Smooth muscle cell (in vitro differentiated cells): ENCODE measurements around the gene ABLIM2. TPM values are rescaled to one million over a fixed set of nuclear protein-coding genes. Genes with fewer than 3 reads are reported as not detected.
A peak's percentile ranks its signal among the peaks of the same experiment; 100 is the strongest.

Source experiments
- DNase-seq: peaks from one replicate; lab custom pipeline; 2025; ENCODE audit not compliant: unreplicated experiment; lab: John Stamatoyannopoulos, UW
- H2AFZ ChIP-seq: fragments of 200-600 bp; sonication (generic); 2 replicates; pipeline ENCODE4 v1.6.0; 2016; ENCODE audit warnings: antibody characterized with exemption, low read depth, mild to moderate bottlenecking
- H3F3A ChIP-seq: fragments of 200-600 bp; sonication (generic); 2 replicates; pipeline ENCODE4 v1.6.0; 2017; ENCODE audit warnings: antibody characterized with exemption, low read depth
- H3K27ac ChIP-seq: fragments of 200-600 bp; sonication (generic); 2 replicates; pipeline ENCODE4 v1.5.1; 2016; ENCODE audit warnings: low read depth, mild to moderate bottlenecking
- H3K27me3 ChIP-seq: fragments of 200-600 bp; sonication (generic); 2 replicates; pipeline ENCODE4 v1.6.1; 2016; ENCODE audit warnings: low read depth, mild to moderate bottlenecking
- H3K36me3 ChIP-seq: fragments of 200-600 bp; sonication (generic); 2 replicates; pipeline ENCODE4 v1.5.1; 2016; ENCODE audit warnings: low read depth
- H3K4me1 ChIP-seq: fragments of 200-600 bp; sonication (generic); 2 replicates; pipeline ENCODE4 v1.5.1; 2016; ENCODE audit warnings: low read depth
- H3K4me2 ChIP-seq: fragments of 200-600 bp; sonication (generic); 2 replicates; pipeline ENCODE4 v1.6.0; 2016; ENCODE audit warnings: mild to moderate bottlenecking
- H3K4me3 ChIP-seq: fragments of 200-600 bp; sonication (generic); 2 replicates; pipeline ENCODE4 v1.5.1; 2016; ENCODE audit warnings: mild to moderate bottlenecking
- H3K79me2 ChIP-seq: fragments of 200-600 bp; sonication (generic); 2 replicates; pipeline ENCODE4 v1.6.0; 2016; ENCODE audit warnings: low read depth, mild to moderate bottlenecking
- H3K9ac ChIP-seq: fragments of 200-600 bp; sonication (generic); 2 replicates; pipeline ENCODE4 v1.6.0; 2016; ENCODE audit warnings: low read depth
- H3K9me3 ChIP-seq: fragments of 200-600 bp; sonication (generic); replicated peaks from 2 replicates; pipeline ENCODE4 v1.5.1; 2016; ENCODE audit warnings: low read depth
- H4K20me1 ChIP-seq: fragments of 200-600 bp; sonication (generic); 2 replicates; pipeline ENCODE4 v1.6.0; 2016; ENCODE audit warnings: low read depth
- CTCF ChIP-seq: fragments of 200-600 bp; sonication (generic); IDR thresholded peaks from 2 replicates; pipeline ENCODE4 v1.5.1; 2017; ENCODE audit warnings: borderline replicate concordance, mild to moderate bottlenecking, antibody characterized with exemption; ENCODE audit not compliant: insufficient read depth, poor library complexity, severe bottlenecking
- WGBS: methylation state at CpG from one replicate; pipeline ENCODE4 v1.1.7; 2016; ENCODE audit warnings: low lambda C conversion rate; 5-methylcytosine and 5-hydroxymethylcytosine counted together
- polyA plus RNA-seq: library from polyadenylated mRNA; unstranded; fragments of >200 nt; fragmentation: Nextera tagmentation; extraction: Ambion mirVana; gene quantifications from 2 replicates; pipeline ENCODE4 v1.2.1, GENCODE V29; 2016
- total RNA-seq: library from RNA; depleted of rRNA; stranded (reverse); fragments of >200 nt; gene quantifications from 2 replicates; pipeline ENCODE4 v1.2.3, GENCODE V29; 2014

Gene ABLIM2
- total and polyA plus RNA-seq, 2 experiments from 2014 or later: 0.08 TPM; not detected in 1

DNA sequence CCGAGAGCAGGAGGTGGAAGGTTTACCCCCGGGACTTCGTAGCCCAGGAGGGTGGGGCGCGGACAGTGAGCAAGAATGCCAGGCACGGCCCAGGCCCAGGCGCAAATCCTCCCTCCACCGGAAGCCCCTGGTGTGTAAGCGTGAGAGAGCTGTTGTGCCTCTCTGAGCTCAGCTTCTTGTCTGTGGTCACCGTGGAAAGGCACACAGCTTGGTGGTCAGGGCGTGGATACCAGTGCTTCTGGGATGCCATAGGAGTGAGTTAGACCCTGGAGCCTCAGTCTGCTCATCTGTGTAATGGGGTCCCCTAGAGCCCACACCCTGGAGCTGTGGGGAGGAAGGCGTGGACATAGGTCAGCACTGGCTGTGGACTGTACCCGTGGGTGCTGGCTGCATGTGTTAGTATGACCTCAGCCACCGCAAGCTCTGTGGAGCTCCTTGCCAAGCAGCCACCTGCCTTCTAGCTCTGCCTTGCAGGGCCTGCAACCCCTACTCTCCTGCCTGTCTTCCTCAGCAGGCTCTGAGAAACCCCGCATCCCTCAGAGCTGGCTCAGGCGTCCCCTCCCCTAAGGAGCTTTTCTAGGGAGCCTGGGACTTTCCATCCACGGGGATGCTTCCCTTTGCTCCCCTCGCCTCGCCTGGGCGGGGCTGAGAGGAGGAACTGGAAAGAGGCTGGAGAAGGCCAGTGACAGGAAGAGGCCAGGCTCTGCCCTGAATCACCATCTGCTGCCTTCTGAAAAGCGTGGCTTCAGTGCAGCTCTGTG is 190.9 kb downstream of the ABLIM2 start:
- Histone ChIP-seq H2AFZ (no peak overlapping the region), H3K4me2 (no peak overlapping the region), H3K79me2 (no peaks in the 10 kb centered on the region), H4K20me1 (no peaks in the 10 kb centered on the region), H3K27ac (peak overlapping the region; percentile 90), H3K9ac (no peak overlapping the region), H3K36me3 (no peaks in the 10 kb centered on the region), H3K4me3 (no peak overlapping the region), H3F3A (peaks cover 23% of the 10 kb centered on the region), H3K27me3 (no peaks in the 10 kb centered on the region), H3K9me3 (no peaks in the 10 kb centered on the region), H3K4me1 (peaks cover 10% of the 10 kb centered on the region)
- 82% methylated on average over 21 of the region's 21 CpGs for WGBS
- no peak for DNase-seq
- TF ChIP-seq CTCF: no peak

GRCh38 chr4:7967063-7967440 is 191.6 kb downstream of the ABLIM2 start:
- Histone ChIP-seq H3K4me3 (no peak overlapping the region), H2AFZ (no peak overlapping the region), H3F3A (peaks cover 23% of the 10 kb centered on the region), H3K4me1 (peaks cover 10% of the 10 kb centered on the region), H3K27me3 (no peaks in the 10 kb centered on the region), H3K4me2 (no peak overlapping the region), H3K79me2 (no peaks in the 10 kb centered on the region), H3K36me3 (no peaks in the 10 kb centered on the region), H4K20me1 (no peaks in the 10 kb centered on the region), H3K9ac (no peak overlapping the region), H3K9me3 (no peaks in the 10 kb centered on the region), H3K27ac (no peak overlapping the region)
- WGBS: 92% methylated on average over 9 of the region's 9 CpGs
- no peak for TF ChIP-seq CTCF
- DNase-seq: no peak

DNA sequence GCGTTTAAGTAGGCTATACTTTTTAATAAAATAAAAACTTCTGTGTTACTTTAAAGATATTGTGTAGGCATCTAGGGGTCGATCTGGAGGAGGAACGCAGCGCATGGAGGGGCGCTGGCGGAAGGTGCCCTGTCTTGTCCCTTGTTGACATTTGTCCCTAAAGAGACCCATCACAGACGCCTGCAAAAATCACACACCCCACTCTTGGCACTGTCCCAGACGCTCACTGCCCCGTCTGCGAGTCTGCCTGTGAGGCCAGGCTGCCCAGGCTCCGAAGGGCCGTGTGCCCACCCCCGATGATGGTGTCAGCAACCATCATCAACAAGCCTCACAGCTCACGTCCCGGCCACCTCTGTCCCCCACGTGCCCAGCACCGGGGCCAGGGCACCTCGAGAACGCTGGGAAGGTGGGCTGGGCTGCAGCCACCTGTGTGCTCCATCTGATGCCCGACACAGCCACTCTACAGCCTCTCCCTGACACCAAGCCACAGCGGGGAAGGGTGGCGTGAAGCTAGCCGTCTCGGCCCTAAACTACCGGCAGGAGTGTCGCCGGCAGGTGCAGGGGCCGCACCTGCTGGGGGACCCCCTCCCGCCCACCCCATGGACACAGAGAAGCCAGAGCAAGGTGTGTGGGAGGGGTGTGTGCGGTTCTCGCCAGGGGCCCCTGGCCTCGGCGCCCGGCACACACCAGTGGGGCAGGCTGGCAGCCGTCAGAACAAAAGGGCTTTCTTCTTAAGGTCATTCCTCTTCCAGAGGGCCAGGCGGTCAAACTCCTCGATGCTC is 192.1 kb downstream of the ABLIM2 start:
- no peak overlapping the region for H3K27ac ChIP-seq
- no peak overlapping the region for H3K4me3 ChIP-seq
- 93% methylated on average over 36 of the region's 37 CpGs for WGBS
- H3K79me2 ChIP-seq: no peaks in the 10 kb centered on the region
- no peaks in the 10 kb centered on the region for H3K27me3 ChIP-seq
- no peak overlapping the region for H3K4me2 ChIP-seq
- no peak for TF ChIP-seq CTCF
- H4K20me1 ChIP-seq: no peaks in the 10 kb centered on the region
- DNase-seq: no peak
- peaks cover 12% of the 10 kb centered on the region for H3K4me1 ChIP-seq
- H3F3A ChIP-seq: peaks cover 25% of the 10 kb centered on the region
- H2AFZ ChIP-seq: no peak overlapping the region
- H3K9me3 ChIP-seq: no peaks in the 10 kb centered on the region
- no peak overlapping the region for H3K9ac ChIP-seq
- H3K36me3 ChIP-seq: no peaks in the 10 kb centered on the region
